Measurements from ENCODE around the gene INTS1.

GRCh38 chr7:1533255-1533546, 29.0 kb upstream of the INTS1 start:
- TF ChIP-seq CTCF (IDR thresholded peaks at IDR 0.05 in 4 of 5, conservative IDR thresholded peaks at IDR 0.05 in 1 of 5) (no peak), POLR2A (IDR thresholded peaks at IDR 0.05) (no peak)

Data from gastrocnemius medialis (tissue), 4 donors.